Liver (tissue), 9 donors: ENCODE data around the gene ID1. TPM values are rescaled to one million over a fixed set of nuclear protein-coding genes. Genes with fewer than 3 reads are reported as not detected.
A peak's percentile ranks its signal among the peaks of the same experiment; 100 is the strongest.

Experiments
- DNase-seq: peaks from one replicate; pipeline ENCODE4 v3.0.0-alpha.2; 2017; ENCODE audit warnings: low spot score
- H3K27ac ChIP-seq, 2 donors: one replicate each; pipeline ENCODE4 v1.7.0; 2013; ENCODE audit warnings: inconsistent platforms in 2 of 2, low read length in 2 of 2, control low read depth in 1 of 2, low read depth in 1 of 2, mild to moderate bottlenecking in 1 of 2
- H3K27me3 ChIP-seq, 4 donors: one replicate each; pipeline versions ENCODE4 v1.6.1 to v1.7.0; 2013; ENCODE audit warnings: low read length in 3 of 4, inconsistent platforms in 1 of 4, mild to moderate bottlenecking in 1 of 4, moderate library complexity in 1 of 4; ENCODE audit not compliant: control insufficient read depth in 4 of 4, insufficient read depth in 4 of 4
- H3K36me3 ChIP-seq, 4 donors: one replicate each; pipeline versions ENCODE4 v1.6.1 to v1.7.0; 2013; ENCODE audit warnings: low read length in 3 of 4, mild to moderate bottlenecking in 3 of 4, low read depth in 1 of 4, moderate library complexity in 1 of 4; ENCODE audit not compliant: control insufficient read depth in 4 of 4, insufficient read depth in 3 of 4
- H3K4me1 ChIP-seq, 4 donors: one replicate each; pipeline versions ENCODE4 v1.6.1 to v1.7.0; 2013; ENCODE audit warnings: low read length in 3 of 4, mild to moderate bottlenecking in 3 of 4, moderate library complexity in 1 of 4; ENCODE audit not compliant: control insufficient read depth in 4 of 4, insufficient read depth in 4 of 4
- H3K4me3 ChIP-seq, 3 donors: one replicate each; pipeline versions ENCODE4 v1.6.1 to v1.7.0; 2013; ENCODE audit warnings: low read length in 3 of 3, control low read depth in 1 of 3, low read depth in 1 of 3, mild to moderate bottlenecking in 1 of 3
- H3K9ac ChIP-seq, 2 donors: one replicate each; pipeline ENCODE4 v1.7.0; 2013; ENCODE audit warnings: low read length in 2 of 2, mild to moderate bottlenecking in 2 of 2, moderate library complexity in 2 of 2, control low read depth in 1 of 2, low read depth in 1 of 2
- H3K9me3 ChIP-seq, 4 donors: one replicate each; pipeline versions ENCODE4 v1.6.1 to v1.7.0; 2013; ENCODE audit warnings: low read length in 3 of 4; ENCODE audit not compliant: control insufficient read depth in 4 of 4
- ATF3 ChIP-seq: IDR thresholded peaks from 2 replicates; pipeline ENCODE4 v1.6.1; 2016; ENCODE audit warnings: antibody characterized with exemption
- FOXA1 ChIP-seq: IDR thresholded peaks from 2 replicates; pipeline ENCODE4 v1.6.1; 2016; ENCODE audit warnings: antibody characterized with exemption
- FOXA2 ChIP-seq: IDR thresholded peaks from 2 replicates; pipeline ENCODE4 v1.6.1; 2016; ENCODE audit warnings: antibody characterized with exemption
- HNF4G ChIP-seq: IDR thresholded peaks from 2 replicates; pipeline ENCODE4 v1.6.1; 2016; ENCODE audit warnings: antibody characterized with exemption
- NR2F2 ChIP-seq: IDR thresholded peaks from 2 replicates; pipeline ENCODE4 v1.6.1; 2016; ENCODE audit warnings: antibody characterized with exemption
- RAD21 ChIP-seq, 2 donors: IDR thresholded peaks; 2 replicates each; pipeline ENCODE4 v1.6.1; 2016; ENCODE audit warnings: antibody characterized with exemption in 2 of 2, mild to moderate bottlenecking in 2 of 2
- REST ChIP-seq: IDR thresholded peaks from 2 replicates; pipeline ENCODE4 v1.6.1; 2016; ENCODE audit warnings: antibody characterized with exemption, mild to moderate bottlenecking
- RXRA ChIP-seq, 2 donors: IDR thresholded peaks; 2 replicates each; pipeline ENCODE4 v1.6.1; 2017 to 2018; ENCODE audit warnings: antibody characterized with exemption in 2 of 2, mild to moderate bottlenecking in 1 of 2
- SP1 ChIP-seq: IDR thresholded peaks from 2 replicates; pipeline ENCODE4 v1.6.1; 2018; ENCODE audit warnings: antibody characterized with exemption, mild to moderate bottlenecking
- TAF1 ChIP-seq: conservative IDR thresholded peaks from 2 replicates; pipeline ENCODE4 v1.6.1; 2016; ENCODE audit warnings: antibody characterized with exemption, mild to moderate bottlenecking
- ZBTB33 ChIP-seq: IDR thresholded peaks from 2 replicates; pipeline ENCODE4 v1.6.1; 2016; ENCODE audit warnings: antibody characterized with exemption
- WGBS: extraction: QIAGEN DNeasy Blood & Tissue Kit; methylation state at CpG from one replicate; pipeline ENCODE4 v1.1.7; 2013; 5-methylcytosine and 5-hydroxymethylcytosine counted together
- polyA plus RNA-seq, 2 donors: library from polyadenylated mRNA; stranded (reverse) in 1 of 2; unstranded in 1 of 2; fragments of 200-250 nt in 1 of 2; fragments of >200 nt in 1 of 2; fragmentation: Nextera tagmentation in 1 of 2; extraction: Ambion mirVana in 1 of 2; gene quantifications; one replicate each; pipeline versions ENCODE4 v1.2.1 to v1.2.3, GENCODE V29; 2013 to 2015
- total RNA-seq, 2 donors: library from RNA; depleted of rRNA; stranded (reverse); fragments of >200 nt; gene quantifications; one replicate each; pipeline ENCODE4 v1.2.3, GENCODE V29; 2014
- donor health status: healthy.
- donor health status: healthy.
- donor health status: healthy.
- donor health status: healthy.
- donor health status: healthy.

The ID1 gene
- total and polyA plus RNA-seq, 4 donors = 33.9 to 117 (median 71.2) TPM

GRCh38 chr20:31566658-31567379 is 38.3 kb upstream of the ID1 start:
- peaks cover 8 to 34% (median 23%) of the 10 kb centered on the region in 4 donors for H3K4me1 ChIP-seq

GRCh38 chr20:31567380-31567720 is 37.7 kb upstream of the ID1 start:
- Histone ChIP-seq H3K27ac (no peak overlapping the region), H3K4me1 (peaks cover 10 to 39% (median 27%) of the 10 kb centered on the region in 4 donors), H3K27me3 (no peaks in the 10 kb centered on the region)

More at GRCh38 chr20:31566658-31567379, 38.3 kb upstream of the ID1 start:
- peaks cover 0 to 25% (median 14%) of the 10 kb centered on the region in 4 donors for H3K36me3 ChIP-seq
- H3K9ac ChIP-seq = no peak overlapping the region
- TF ChIP-seq HNF4G (no peak), SP1 (no peak), RAD21 (IDR thresholded peaks at IDR 0.05) (no peak)
- H3K4me3 ChIP-seq = no peak overlapping the region
- WGBS = 74% methylated on average over 14 of the region's 14 CpGs
- no peaks in the 10 kb centered on the region for H3K27me3 ChIP-seq
- no peaks in the 10 kb centered on the region for H3K9me3 ChIP-seq
- DNase-seq = no peak
- H3K27ac ChIP-seq = no peak overlapping the region

GRCh38 chr20:31568041-31568731 is 36.9 kb upstream of the ID1 start:
- Histone ChIP-seq H3K4me1 (peaks cover 10 to 37% (median 25%) of the 10 kb centered on the region in 4 donors), H3K9me3 (no peaks in the 10 kb centered on the region), H3K27me3 (no peaks in the 10 kb centered on the region), H3K9ac (no peak overlapping the region), H3K27ac (peak overlapping the region; percentile 65 to 66), H3K4me3 (no peak overlapping the region), H3K36me3 (peaks cover 0 to 13% (median 8%) of the 10 kb centered on the region in 4 donors)
- 85% methylated on average over 21 of the region's 21 CpGs for WGBS
- DNase-seq = no peak
- no peak for TF ChIP-seq RXRA (IDR thresholded peaks at IDR 0.05)
- no peak for TF ChIP-seq ATF3
- TF ChIP-seq FOXA2 = no peak
- TF ChIP-seq REST = no peak
- no peak for TF ChIP-seq ZBTB33
- TF ChIP-seq TAF1 = no peak
- no peak for TF ChIP-seq FOXA1

More at GRCh38 chr20:31567380-31567720, 37.7 kb upstream of the ID1 start:
- H3K4me3 ChIP-seq = no peak overlapping the region
- H3K36me3 ChIP-seq = peaks cover 0 to 20% (median 10%) of the 10 kb centered on the region in 4 donors
- H3K9ac ChIP-seq = no peak overlapping the region
- no peak for TF ChIP-seq NR2F2
- no peak for DNase-seq
- no peaks in the 10 kb centered on the region for H3K9me3 ChIP-seq
